Panc1 (cell line): ENCODE results near the gene IGFL1. TPM values are rescaled to one million over a fixed set of nuclear protein-coding genes. Genes with fewer than 3 reads are reported as not detected.
"Not testable (repeated sequence)": the region's sequence is repeated elsewhere in the genome, so short reads cannot be mapped to it uniquely, and the experiment has no call there.

Source experiments
- ATAC-seq: fragments of 200-7000 bp; cut with Tn5 transposase; 2 replicates; pipeline ENCODE4 v1.9.1; 2020; ENCODE audit warnings: mild to moderate bottlenecking, moderate library complexity
- BruUV-seq: library from RNA; stranded (reverse); fragments of 400-500 nt; replicated peaks from 2 replicates; lab custom pipeline; 2021; lab: Mats Ljungman, UMichigan
- CTCF ChIA-PET: fragments of 300-600 bp; sonication (Branson Sonifier 250); formaldehyde crosslinking; loops from one replicate; lab custom pipeline; 2022; ENCODE audit warnings: antibody characterized with exemption; lab: Charles Lee
- POLR2A ChIA-PET: fragments of 300-600 bp; sonication (Branson Sonifier 250); formaldehyde crosslinking; loops from one replicate; lab custom pipeline; 2022; ENCODE audit warnings: antibody characterized with exemption; lab: Charles Lee
- DNase-seq: peaks from one replicate; pipeline ENCODE4 v3.0.0-alpha.2; 2010; ENCODE audit warnings: low read depth, low spot score
- H3K27ac ChIP-seq: 2 replicates; pipeline ENCODE4 v1.5.1; 2011; ENCODE audit warnings: mild to moderate bottlenecking, low read length, inconsistent platforms
- H3K27me3 ChIP-seq: fragments of 200-500 bp; sonication (Bioruptor generic); 2 replicates; pipeline ENCODE4 v1.6.0; 2014; ENCODE audit warnings: low read length, inconsistent platforms; ENCODE audit not compliant: control insufficient read depth, insufficient read depth
- H3K36me3 ChIP-seq: fragments of 200-500 bp; sonication (Bioruptor generic); 2 replicates; pipeline ENCODE4 v1.5.1; 2014; ENCODE audit warnings: inconsistent platforms, mild to moderate bottlenecking, low read length, moderate library complexity; ENCODE audit not compliant: control insufficient read depth, insufficient read depth
- H3K4me1 ChIP-seq: 2 replicates; pipeline ENCODE4 v1.5.1; 2011; ENCODE audit warnings: inconsistent platforms, mild to moderate bottlenecking, low read length, moderate library complexity; ENCODE audit not compliant: control insufficient read depth, insufficient read depth
- H3K4me3 ChIP-seq, 2 experiments: 2 replicates each; pipeline ENCODE4 v1.5.1; 2011 to 2012; ENCODE audit warnings: low read depth in 2 of 2, low read length in 2 of 2, mild to moderate bottlenecking in 2 of 2, inconsistent platforms in 1 of 2, moderate library complexity in 1 of 2
- H3K9me3 ChIP-seq: fragments of 200-500 bp; sonication (Bioruptor generic); 2 replicates; pipeline ENCODE4 v1.5.1; 2014; ENCODE audit warnings: low read depth, mild to moderate bottlenecking, inconsistent platforms, low read length, moderate library complexity; ENCODE audit not compliant: control insufficient read depth, insufficient read depth
- POLR2AphosphoS5 ChIP-seq: IDR thresholded peaks from 2 replicates; pipeline ENCODE4 v1.6.1; 2012; ENCODE audit warnings: mild to moderate bottlenecking, low read depth, low read length, moderate library complexity
- REST ChIP-seq, 2 experiments: IDR thresholded peaks; 2 replicates each; pipeline ENCODE4 v1.6.1; 2011 to 2012; ENCODE audit warnings: low read depth in 2 of 2, control low read depth in 1 of 2, low read length in 1 of 2, mild to moderate bottlenecking in 1 of 2, moderate library complexity in 1 of 2; ENCODE audit not compliant: insufficient read depth in 1 of 2
- SIN3A ChIP-seq: IDR thresholded peaks from 2 replicates; pipeline ENCODE4 v1.6.1; 2012; ENCODE audit warnings: low read depth, mild to moderate bottlenecking, low read length, moderate library complexity, borderline replicate concordance; ENCODE audit not compliant: insufficient read depth
- TCF7L2 ChIP-seq: IDR thresholded peaks from 2 replicates; pipeline ENCODE4 v1.6.1; 2011; ENCODE audit warnings: mild to moderate bottlenecking, low read depth, low read length, inconsistent platforms
- in situ Hi-C: cut with HindIII; loops from 2 replicates; pipeline ENCODE4 v1.10.0; 2016; ENCODE audit warnings: low sequenced_read_pairs, low pct_unique_long_range_greater_than_20kb
- intact Hi-C: fragments of 100-400 bp; cut with micrococcal nuclease; formaldehyde crosslinking; loops from one replicate; pipeline ENCODE4 v1.10.0; 2022; ENCODE audit not compliant: unreplicated experiment
- total RNA-seq: library from RNA; stranded (reverse); gene quantifications from one replicate; pipeline ENCODE4 v1.2.1, GENCODE V29; 2021; ENCODE audit not compliant: unreplicated experiment
- TF ChIP-seq, protein P1 (sequence below): fragments of 450-650 bp; IDR thresholded peaks from 2 replicates; pipeline ENCODE4 v1.5.1; 2017; ENCODE audit warnings: mild to moderate bottlenecking

Gene IGFL1
- total RNA-seq, 1 experiment from 2014 or later: not detected

- no peak for DNase-seq
- Histone ChIP-seq H3K36me3 (no peaks in the 10 kb centered on the region), H3K27me3 (no peaks in the 10 kb centered on the region), H3K4me3 (no peak overlapping the region), H3K27ac (no peak overlapping the region), H3K9me3 (no peaks in the 10 kb centered on the region), H3K4me1 (no peaks in the 10 kb centered on the region)
- no TSS peak for BruUV-seq
- POLR2A ChIA-PET: no interaction called here
- TF ChIP-seq REST (IDR thresholded peaks at IDR 0.05; ENCODE audit: insufficient read depth in 1 of 2, low read depth in 2 of 2, low read length in 1 of 2) (no peak), SIN3A (no peak), TCF7L2 (no peak), POLR2AphosphoS5 (no peak)
- TF ChIP-seq, protein P1, sequence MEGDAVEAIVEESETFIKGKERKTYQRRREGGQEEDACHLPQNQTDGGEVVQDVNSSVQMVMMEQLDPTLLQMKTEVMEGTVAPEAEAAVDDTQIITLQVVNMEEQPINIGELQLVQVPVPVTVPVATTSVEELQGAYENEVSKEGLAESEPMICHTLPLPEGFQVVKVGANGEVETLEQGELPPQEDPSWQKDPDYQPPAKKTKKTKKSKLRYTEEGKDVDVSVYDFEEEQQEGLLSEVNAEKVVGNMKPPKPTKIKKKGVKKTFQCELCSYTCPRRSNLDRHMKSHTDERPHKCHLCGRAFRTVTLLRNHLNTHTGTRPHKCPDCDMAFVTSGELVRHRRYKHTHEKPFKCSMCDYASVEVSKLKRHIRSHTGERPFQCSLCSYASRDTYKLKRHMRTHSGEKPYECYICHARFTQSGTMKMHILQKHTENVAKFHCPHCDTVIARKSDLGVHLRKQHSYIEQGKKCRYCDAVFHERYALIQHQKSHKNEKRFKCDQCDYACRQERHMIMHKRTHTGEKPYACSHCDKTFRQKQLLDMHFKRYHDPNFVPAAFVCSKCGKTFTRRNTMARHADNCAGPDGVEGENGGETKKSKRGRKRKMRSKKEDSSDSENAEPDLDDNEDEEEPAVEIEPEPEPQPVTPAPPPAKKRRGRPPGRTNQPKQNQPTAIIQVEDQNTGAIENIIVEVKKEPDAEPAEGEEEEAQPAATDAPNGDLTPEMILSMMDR: no peak
- in situ Hi-C loops: no loop called here
- no peak for ATAC-seq
- CTCF ChIA-PET: interaction anchor here (0.7 kb wide), 1 partner anchor 18 kb away, joined by 8 read pairs; no protein-coding TSS in a partner anchor
- intact Hi-C loops: no loop called here
Observed at GRCh38 chr19:46182476-46182875, 47.1 kb upstream of the IGFL1 start.

DNA sequence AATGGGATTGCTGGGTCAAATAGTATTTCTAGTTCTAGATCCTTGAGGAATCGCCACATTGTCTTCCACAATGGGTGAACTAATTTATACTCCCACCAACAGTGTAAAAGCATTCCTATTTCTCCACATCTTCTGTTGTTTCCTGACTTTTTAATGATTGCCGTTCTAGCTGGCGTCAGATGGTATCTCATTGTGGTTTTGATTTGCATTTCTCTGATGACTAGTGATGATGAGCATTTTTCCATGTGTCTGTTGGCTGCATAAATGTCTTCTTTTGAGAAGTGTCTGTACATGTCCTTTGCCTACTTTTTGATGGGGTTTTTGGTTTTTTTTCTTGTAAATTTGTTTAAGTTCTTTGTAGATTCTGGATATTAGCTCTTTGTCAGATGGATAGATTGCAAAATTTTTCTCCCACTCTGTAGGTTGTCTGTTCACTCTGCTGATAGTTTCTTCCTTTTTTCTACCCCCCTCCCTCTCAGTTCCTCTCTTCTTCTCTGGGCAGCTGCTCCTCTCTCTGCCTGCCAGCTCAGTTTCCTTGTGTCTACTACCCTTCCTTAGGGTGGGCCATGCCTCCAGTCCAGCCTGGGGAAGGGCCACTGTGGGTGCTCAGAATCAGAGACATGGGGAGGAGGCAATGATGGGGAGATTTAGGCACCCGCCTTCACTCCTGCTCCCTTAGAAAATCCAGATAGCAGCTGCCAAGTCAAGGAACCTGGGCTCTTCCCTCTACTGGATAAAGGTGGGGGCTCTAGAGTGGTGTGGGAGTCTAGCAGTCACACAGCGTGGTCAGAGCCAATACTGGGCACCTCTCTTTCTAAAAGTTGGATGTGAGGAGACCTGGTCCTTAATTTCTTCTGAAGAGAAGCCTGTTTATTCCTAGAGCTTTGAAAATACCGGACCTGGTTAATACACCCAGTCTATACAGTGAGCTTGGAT, 44.5 kb upstream of the IGFL1 start:
- H3K9me3 ChIP-seq, BruUV-seq, in situ Hi-C loops, DNase-seq, intact Hi-C loops, H3K27ac ChIP-seq, H3K27me3 ChIP-seq, H3K4me1 ChIP-seq, H3K36me3 ChIP-seq, H3K4me3 ChIP-seq, POLR2A ChIA-PET, ATAC-seq: not testable (repeated sequence)
- CTCF ChIA-PET: interaction anchor here (0.7 to 0.8 kb wide), 2 partner anchors 31 to 108 kb away, joined by 3 to 4 read pairs; no protein-coding TSS in a partner anchor
